KOPT-K1 (cell line): Measurements from ENCODE around the gene ZIC4.

ENCODE experiments used
- H3K27ac ChIP-seq: fragments of 200-600 bp; sonication (generic); 2 replicates; pipeline ENCODE4 v1.5.1; 2016; ENCODE audit warnings: antibody characterized with exemption, mild to moderate bottlenecking, low read depth, low read length; ENCODE audit not compliant: poor library complexity, severe bottlenecking
- H3K36me3 ChIP-seq: fragments of 200-600 bp; sonication (generic); 2 replicates; pipeline ENCODE4 v1.5.1; 2017; ENCODE audit warnings: antibody characterized with exemption, mild to moderate bottlenecking, low read length, moderate library complexity; ENCODE audit not compliant: insufficient read depth
- H3K9me3 ChIP-seq: fragments of 200-600 bp; sonication (generic); 2 replicates; pipeline ENCODE4 v1.5.1; 2017; ENCODE audit warnings: antibody characterized with exemption, low read length, mild to moderate bottlenecking; ENCODE audit not compliant: insufficient read depth, poor library complexity, severe bottlenecking

ZIC4 gene

DNA sequence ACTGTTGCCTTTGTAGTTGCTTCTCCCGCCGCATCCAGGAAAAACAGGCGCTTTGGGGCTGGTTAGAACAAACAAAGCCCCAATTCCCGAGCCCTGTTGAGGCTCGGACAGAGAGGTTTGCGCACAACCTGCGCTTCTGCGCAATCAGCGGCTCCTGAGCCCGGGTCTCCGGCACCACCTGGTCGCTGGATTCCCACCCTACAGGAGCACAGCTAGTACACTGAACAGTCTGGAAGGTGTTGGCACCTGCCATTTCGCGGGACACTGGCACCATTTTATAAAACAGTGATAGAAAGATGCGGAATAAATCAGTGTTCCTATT is 13.8 kb downstream of the ZIC4 start:
- Histone ChIP-seq H3K27ac (no peak overlapping the region), H3K36me3 (no peaks in the 10 kb centered on the region), H3K9me3 (peaks cover 17% of the 10 kb centered on the region)

DNA sequence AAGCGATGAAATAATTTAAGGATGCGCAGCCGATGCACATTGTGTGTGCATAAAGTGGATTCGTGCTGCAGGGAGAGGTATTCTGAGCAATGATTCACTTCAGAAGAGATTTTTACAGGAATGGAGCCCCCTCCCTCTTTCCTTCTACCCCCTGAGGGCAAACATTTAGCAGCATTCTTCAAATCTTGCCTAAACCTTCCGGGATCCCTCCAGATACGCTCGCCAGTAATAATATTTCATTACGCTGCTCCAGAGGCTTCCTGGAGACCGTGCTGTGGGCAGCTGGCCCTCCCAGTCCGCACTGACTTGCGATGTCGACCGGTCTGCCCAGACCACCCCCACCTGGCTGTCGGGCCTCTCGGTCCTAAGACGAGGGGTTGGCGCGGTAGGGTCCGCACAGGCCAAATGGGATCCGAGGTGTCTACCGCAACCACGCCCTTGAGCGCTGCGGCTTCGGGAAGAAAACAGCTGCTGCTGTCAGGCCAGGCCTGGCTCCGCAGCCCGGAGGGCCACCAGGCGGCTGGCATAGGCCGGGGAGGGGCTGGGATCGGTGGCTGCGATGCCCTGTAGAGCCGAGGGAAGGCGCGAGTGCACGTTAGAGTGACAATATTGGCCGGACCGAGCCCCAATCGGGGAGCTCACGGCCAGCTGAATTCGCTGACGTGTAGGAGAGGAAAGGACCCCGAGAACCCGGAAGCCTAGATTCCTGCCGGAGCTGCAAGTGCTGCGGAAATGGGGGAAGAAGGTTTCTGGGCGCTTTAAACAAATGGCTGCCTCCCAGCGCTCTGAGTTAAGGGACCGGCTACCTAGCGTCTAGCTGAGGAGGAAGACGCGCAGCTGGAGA is 14.3 kb downstream of the ZIC4 start:
- no peaks in the 10 kb centered on the region for H3K36me3 ChIP-seq
- H3K9me3 ChIP-seq, result peaks cover 17% of the 10 kb centered on the region
- H3K27ac ChIP-seq, result no peak overlapping the region

DNA sequence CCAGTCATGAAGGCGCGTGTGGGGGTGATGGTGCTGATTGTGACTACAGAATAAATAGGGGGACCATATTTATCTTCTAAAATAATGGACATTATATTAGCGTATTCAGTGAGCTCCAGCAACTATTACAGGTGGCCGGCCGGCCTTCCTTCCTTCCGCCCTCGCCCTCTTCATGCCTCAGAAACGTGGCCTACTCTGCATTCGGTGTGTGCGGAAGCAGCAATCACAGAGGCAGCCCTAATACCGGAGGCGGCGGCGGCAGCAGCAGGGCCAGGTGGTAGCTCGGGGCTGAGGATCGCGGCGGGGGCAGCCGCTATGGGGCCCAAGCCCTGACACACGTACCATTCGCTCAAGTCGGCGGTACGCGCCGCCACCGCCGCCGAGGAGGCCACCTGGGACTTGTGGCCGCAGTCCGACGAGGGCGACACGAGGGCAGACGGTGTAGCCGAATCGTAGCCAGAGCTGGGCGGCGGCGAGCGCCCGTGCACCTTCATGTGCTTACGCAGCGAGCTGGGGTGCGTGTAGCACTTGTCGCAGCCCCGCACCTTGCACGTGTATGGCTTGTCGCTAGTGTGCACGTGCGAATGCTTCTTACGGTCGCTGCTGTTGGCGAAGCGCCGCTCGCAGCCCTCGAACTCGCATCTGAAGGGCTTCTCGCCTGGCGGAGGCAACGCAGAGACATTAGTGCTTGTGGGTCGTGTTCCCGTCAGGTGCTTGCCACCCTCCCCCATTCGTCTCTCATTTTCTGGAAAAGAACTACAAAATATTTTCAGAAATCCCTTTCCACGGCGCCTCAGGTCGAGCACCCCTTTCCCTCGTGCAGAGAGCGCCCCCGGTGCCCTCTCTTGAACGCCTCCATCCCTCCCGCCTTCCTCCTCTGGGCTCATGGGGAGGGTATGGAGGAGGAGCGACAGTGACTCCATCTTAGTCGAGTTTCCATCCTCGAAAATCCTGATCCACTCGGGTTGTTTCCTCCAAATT is 15.5 kb downstream of the ZIC4 start:
- Histone ChIP-seq H3K27ac (no peak overlapping the region), H3K9me3 (peaks cover 13% of the 10 kb centered on the region), H3K36me3 (no peaks in the 10 kb centered on the region)

DNA sequence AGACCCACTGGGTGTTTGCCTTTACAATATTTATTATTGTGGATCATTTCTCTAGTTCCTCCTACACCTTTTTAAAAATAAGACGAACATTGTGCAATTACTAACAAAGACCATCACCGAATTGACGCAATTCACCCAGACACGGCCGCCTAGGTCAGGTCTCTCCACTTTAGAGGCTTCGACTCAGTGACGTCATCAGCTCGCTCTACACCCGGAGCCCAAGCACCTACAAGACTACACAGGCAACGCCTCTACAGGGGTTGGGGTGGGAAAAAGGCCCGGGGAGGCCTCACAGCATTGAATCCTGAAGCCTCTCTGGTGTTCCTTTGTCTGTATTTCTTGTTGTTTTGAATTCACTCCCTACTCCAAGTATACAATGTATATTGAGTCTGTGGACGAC is 16.6 kb downstream of the ZIC4 start:
- Histone ChIP-seq H3K9me3 (peaks cover 7% of the 10 kb centered on the region), H3K27ac (no peak overlapping the region), H3K36me3 (no peaks in the 10 kb centered on the region)

DNA sequence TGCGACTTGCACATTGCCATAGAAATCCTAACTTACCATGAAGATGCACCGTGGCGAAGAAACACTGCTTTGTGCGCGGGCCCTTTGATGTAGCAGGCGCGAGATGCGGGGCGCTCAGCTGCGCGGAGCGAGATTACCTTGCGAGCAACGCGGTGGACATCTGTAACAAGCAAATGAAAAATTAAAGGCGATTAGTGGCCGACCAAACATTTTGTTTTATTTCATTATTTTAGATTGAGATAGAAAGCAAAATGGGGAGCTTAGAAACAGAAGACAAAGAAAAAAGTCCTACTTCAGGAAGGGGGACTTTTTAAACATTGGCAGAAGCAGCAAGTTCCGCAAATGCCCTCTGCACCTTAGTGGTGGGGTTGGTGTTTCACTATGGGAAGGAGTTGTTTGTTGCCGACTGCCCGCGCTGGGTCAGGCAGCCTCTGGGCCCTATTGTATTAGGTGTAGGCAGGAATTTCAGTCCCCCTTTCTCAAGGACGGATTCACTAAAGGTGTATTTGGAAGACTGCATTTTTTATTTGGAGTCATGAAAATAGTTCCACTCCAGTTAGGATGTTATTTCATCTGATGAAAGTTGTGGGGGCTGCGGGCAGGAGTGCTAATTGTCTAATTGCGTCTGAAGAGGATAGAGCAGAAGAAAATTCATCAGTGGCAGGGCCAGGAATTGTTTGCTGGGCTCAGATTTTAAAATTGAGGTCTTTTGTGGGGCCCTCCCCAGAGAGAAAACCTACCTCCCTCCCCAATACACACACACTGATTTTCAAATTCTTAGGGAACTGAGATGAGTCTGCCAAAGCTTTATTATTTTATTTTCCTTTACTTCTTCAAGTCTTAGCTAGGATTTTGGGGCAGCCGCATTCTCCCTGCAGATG is 17.4 kb downstream of the ZIC4 start:
- H3K36me3 ChIP-seq, result no peaks in the 10 kb centered on the region
- peaks cover 7% of the 10 kb centered on the region for H3K9me3 ChIP-seq
- no peak overlapping the region for H3K27ac ChIP-seq

DNA sequence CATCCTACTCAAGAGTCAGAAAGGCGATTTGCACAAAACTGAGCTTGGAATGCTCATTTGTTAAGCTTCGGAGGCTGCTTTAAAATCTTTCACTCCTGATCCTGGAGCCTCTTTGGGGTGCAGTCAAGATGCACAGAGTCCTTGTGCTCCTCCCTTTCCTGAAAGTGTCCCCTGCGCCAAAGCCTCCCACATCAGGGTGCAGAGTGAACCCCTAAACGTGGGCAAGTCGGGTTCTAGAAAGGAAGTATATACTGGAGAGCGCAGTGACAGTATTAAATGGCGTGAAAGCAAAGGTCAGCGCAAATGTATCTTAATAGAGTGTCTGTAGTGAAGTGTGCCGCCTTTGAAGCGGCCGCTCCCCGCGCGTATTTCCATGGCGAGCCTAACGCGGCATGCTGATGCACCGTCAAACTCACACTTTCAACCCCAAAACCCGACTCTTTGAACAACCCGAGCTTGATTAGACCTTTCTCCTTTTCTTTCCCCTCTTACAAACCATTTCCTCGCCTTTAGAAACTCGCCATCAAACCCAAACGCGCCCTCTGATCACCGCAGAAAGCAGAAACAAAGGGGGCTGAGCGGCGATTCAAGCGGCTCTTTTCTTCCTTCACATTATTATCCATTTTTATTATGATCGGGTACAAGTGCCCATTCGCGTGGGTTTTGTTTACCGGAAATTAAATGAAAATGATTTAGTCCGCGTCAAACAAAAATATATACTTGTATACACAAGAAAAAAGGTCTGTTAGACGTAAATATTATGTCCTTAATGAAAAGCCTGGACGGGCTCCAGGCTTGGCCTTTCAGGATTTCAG is 18.3 kb downstream of the ZIC4 start:
- Histone ChIP-seq H3K27ac (no peak overlapping the region), H3K36me3 (no peaks in the 10 kb centered on the region), H3K9me3 (peaks cover 7% of the 10 kb centered on the region)

DNA sequence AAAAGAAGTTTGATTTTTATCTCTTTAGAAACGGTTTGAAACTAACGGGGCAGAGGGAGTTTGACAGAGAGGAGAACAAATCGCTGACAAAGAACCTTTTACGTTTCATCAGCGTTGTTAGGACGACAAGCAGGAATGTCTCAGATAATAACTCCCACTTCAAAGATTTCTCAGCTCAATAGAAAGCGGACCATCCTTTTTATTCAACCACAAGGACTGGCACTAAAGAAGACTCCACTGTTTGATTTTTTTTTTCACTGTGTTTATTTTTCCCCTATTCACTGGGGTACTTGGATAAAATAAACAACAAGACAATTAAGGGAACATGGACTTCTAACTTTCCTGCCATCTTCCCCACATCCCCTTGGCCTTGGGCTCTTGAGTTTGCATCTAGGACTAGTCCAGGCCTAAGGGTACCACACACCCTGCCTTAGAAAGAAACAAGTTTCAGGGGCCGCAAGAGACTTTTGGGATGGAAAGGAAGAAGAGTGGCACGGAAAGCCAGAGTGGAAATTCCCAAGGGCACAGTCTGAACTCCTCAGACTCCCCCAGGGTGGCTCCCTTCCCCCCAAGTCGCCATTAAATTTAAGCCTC is 19.0 kb downstream of the ZIC4 start:
- H3K9me3 ChIP-seq, result peaks cover 7% of the 10 kb centered on the region
- no peak overlapping the region for H3K27ac ChIP-seq
- no peaks in the 10 kb centered on the region for H3K36me3 ChIP-seq

DNA sequence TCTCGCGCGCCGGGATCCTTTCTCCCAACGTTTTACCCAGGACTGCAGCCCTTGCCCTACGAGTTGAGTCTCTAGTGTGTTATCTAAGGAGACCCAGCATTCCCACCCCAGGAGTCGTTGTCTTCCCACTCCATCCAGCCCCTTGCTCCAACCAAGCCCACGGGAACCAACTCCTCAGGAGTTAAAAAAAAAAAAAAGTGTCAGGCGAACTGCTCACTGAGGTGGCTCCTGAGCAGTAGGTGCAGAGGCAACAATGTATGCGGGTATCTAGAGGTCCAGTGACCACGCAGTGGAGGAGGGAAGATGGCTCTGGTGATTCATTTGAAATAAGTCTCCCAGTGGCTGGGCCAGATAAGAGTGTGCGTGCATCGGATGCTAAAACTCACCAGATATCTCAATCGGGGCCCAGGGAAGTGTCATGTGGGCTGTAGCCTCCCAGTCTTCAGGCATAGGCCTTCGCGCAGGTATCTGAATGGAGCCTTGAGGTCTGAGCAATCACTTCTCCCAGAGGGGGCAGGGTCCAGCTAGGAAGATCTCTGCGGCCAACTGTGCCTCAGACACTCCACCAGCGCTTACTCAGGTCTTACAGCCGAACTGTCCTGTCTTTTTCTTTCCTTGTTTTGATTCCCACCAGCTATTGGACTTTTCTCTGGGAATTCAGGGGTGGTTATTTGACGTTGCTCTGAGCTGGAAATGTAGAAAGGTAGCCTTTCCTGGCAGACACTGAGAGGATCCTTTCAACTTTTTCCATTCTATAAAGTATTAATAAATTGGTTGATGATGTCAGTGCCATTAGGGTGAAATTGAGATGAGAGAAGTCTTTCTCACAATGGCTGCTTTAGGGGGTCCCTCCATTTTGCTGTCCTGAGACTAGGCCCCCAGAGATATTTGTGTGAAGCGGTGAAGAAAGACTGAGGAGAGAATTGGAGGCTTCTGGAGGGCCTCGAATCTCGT is 21.0 kb downstream of the ZIC4 start:
- H3K9me3 ChIP-seq, result no peaks in the 10 kb centered on the region
- no peak overlapping the region for H3K27ac ChIP-seq
- H3K36me3 ChIP-seq, result no peaks in the 10 kb centered on the region

DNA sequence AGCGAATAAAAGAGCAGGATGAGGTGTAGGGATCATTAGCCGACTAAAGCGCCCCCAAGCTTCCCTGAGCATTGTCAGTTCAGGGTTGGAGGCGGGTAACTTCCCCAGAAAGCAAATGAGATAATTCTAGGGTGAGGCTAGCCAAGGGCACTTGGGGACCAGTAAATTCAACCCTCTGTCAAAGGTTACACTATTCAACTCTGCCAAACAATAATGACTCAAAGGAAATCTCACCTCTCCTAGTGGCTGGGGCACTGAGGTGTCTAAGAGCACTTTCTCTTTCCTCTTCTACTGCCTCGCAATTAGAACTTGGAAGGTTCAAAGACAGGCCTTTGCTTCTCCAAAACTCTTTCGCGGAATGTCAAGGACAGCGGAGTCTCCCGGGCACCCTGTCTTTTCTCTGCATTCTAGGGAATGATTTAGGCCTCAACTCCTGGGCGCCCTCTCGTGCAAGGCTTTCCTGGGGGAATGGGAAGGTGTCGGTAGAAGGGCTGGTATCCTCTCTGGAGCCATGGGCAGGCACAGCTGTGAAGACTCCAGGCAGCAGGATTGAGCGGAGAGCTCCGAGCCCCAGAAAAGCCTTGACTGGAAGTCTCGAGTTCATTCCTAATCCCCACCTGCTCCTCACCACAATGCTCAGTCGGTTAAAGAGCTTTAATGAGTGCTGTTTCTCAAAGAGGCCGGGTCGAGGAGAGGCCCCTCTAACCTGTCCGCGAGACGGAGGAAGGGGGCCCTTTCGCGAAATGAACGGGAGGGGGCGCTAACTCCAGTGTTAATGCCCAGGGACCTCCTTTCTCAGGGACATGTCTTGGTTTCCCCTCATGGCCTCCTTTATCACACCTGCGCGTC is 21.9 kb downstream of the ZIC4 start:
- Histone ChIP-seq H3K9me3 (no peaks in the 10 kb centered on the region), H3K27ac (no peak overlapping the region), H3K36me3 (no peaks in the 10 kb centered on the region)

DNA sequence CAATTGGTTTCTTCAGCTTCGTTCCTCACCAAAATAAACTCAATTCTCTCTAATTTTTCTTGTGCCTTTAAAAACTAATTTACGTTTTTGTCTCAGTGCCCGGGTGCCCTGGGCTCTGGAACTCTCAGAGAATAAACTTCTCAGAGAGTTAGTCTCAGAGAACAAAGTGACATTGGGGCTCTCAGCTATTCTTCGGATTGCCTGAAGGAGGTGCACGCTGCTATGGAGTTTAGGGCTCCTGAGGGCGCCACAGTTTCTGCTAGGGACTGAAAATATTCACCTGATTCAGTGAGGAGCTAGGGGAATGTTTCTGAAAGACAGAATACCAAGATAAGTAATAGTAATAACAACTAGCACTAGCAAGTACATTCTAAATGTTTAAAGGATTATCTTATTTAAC is 22.7 kb downstream of the ZIC4 start:
- Histone ChIP-seq H3K27ac (no peak overlapping the region), H3K36me3 (no peaks in the 10 kb centered on the region), H3K9me3 (no peaks in the 10 kb centered on the region)

DNA sequence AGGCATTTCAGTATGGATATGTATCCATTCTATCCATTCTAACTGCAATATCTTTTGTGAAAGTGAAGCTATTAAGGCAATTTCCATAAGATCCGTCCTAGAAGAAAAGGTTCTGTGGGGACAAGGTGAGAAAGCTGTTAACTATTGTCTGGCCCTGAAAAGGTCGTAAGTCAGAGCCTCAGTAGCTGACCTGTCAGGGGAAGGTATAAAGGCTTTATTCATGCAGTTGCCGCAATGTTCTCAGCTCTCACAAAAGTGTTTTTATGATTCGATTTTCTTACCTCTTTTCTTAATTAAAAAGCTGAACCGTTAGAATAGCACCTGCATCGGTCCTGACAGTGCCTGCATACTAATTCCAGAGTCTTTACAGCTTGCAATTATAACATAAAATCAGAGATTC is 24.7 kb downstream of the ZIC4 start:
- Histone ChIP-seq H3K27ac (no peak overlapping the region), H3K9me3 (no peaks in the 10 kb centered on the region), H3K36me3 (no peaks in the 10 kb centered on the region)

DNA sequence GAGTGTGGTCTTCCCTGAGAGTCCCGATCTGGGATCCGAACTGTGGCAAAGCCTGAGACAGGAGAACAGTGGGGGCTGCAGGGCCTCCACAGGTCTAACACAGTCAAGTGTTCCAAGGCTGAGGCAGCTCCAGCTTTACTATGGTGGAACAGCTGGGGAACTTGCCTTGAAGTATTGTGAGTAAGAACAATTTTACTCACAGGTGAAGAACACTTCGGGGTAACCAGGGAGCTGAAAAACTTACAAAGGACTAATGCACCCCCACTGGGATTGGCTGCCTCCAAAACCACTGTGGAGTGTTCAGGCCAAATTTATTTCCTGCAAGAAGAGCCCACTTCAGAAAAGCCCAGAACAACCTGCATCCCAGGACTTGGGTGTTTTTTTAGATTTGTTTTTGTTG is 25.4 kb downstream of the ZIC4 start:
- Histone ChIP-seq H3K27ac (no peak overlapping the region), H3K9me3 (no peaks in the 10 kb centered on the region), H3K36me3 (no peaks in the 10 kb centered on the region)
